Stimulated activated naive B cell treated with anti-CD40 and anti-IgM and Interleukin-4, amounts not matched to agents 10 μg/mL and 1 μg/mL and 100 μg/mL, for 72 hours (primary cell): Measurements from ENCODE around the gene FXN.

Source experiments
- ATAC-seq, 2 donors: fragments of 150-1000 bp; cut with Tn5 transposase; replicated peaks; 2 replicates each; pipeline ENCODE4 v1.10.0; 2021; ENCODE audit warnings: moderate library complexity in 1 of 2
- DNase-seq: peaks from one replicate; pipeline ENCODE4 v3.0.0; 2021
- H3K27ac Mint-ChIP-seq: one replicate; pipeline ENCODE4 v1.8.0; 2022; ENCODE audit warnings: mild to moderate bottlenecking, mixed read lengths
- H3K27me3 Mint-ChIP-seq, 2 donors: one replicate each; pipeline ENCODE4 v1.8.0; 2022; ENCODE audit warnings: mixed read lengths in 2 of 2
- H3K36me3 Mint-ChIP-seq, 2 donors: one replicate each; pipeline ENCODE4 v1.8.0; 2022; ENCODE audit warnings: mixed read lengths in 2 of 2, mild to moderate bottlenecking in 1 of 2
- H3K4me1 Mint-ChIP-seq, 2 donors: one replicate each; pipeline ENCODE4 v1.8.0; 2022; ENCODE audit warnings: mixed read lengths in 2 of 2, mild to moderate bottlenecking in 1 of 2
- H3K4me3 Mint-ChIP-seq, 2 donors: one replicate each; pipeline ENCODE4 v1.8.0; 2022; ENCODE audit warnings: mild to moderate bottlenecking in 2 of 2, mixed read lengths in 2 of 2, moderate library complexity in 1 of 2
- H3K9me3 Mint-ChIP-seq, 2 donors: one replicate each; pipeline ENCODE4 v1.8.0; 2022; ENCODE audit warnings: mixed read lengths in 2 of 2, mild to moderate bottlenecking in 1 of 2

The FXN gene

DNA sequence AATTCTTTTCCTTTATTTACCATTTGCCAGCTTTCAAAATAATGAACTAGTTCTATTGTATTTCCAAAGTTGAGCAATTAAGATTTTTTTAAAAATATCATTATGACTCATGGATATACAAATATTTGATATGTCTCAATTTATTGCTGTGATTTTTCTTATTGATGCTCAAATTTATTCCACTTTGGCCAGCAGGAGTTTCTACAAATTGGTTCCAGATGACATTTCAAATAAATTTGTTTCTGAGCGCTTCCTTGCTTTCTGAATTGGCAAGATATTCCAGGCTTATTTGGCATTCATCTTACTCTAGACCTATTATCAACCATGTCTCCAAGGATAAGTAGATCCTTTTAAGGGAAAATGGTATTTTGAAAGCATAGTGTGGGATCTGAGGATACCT, 80.1 kb downstream of the FXN start:
- Mint-ChIP-seq H3K4me3 (no peak overlapping the region), H3K27ac (no peak overlapping the region), H3K4me1 (peaks cover 2 to 4% of the 10 kb centered on the region in 2 donors), H3K27me3 (no peaks in the 10 kb centered on the region), H3K36me3 (peaks cover 0 to 4% of the 10 kb centered on the region in 2 donors), H3K9me3 (no peaks in the 10 kb centered on the region)
- no peak for ATAC-seq
- no peak for DNase-seq

- ATAC-seq = no peak
- Mint-ChIP-seq H3K9me3 (no peaks in the 10 kb centered on the region), H3K4me3 (no peak overlapping the region), H3K4me1 (peaks cover 4 to 15% of the 10 kb centered on the region in 2 donors), H3K27ac (no peak overlapping the region), H3K27me3 (no peaks in the 10 kb centered on the region), H3K36me3 (no peaks in the 10 kb centered on the region)
- DNase-seq = no peak
Measured at GRCh38 chr9:69118656-69119055, 83.1 kb downstream of the FXN start.

- no peak overlapping the region for H3K27ac Mint-ChIP-seq
- H3K36me3 Mint-ChIP-seq = no peaks in the 10 kb centered on the region
- H3K9me3 Mint-ChIP-seq = no peaks in the 10 kb centered on the region
- no peaks in the 10 kb centered on the region for H3K27me3 Mint-ChIP-seq
- ATAC-seq = no peak
- peaks cover 4 to 15% of the 10 kb centered on the region in 2 donors for H3K4me1 Mint-ChIP-seq
- H3K4me3 Mint-ChIP-seq = peak overlapping the region; percentile 82 to 96
- DNase-seq = no peak
Measured at GRCh38 chr9:69120380-69121154, 85.0 kb downstream of the FXN start.

- H3K27ac Mint-ChIP-seq = peak overlapping the region; percentile 82
- peak; percentile 78 to 79 for ATAC-seq
Measured at GRCh38 chr9:69121155-69122081, 85.9 kb downstream of the FXN start.

GRCh38 chr9:69122082-69122548, 86.6 kb downstream of the FXN start:
- ATAC-seq = peak; percentile 83 to 84
- Mint-ChIP-seq H3K36me3 (no peaks in the 10 kb centered on the region), H3K27ac (peak overlapping the region; percentile 82), H3K4me3 (peak overlapping the region; percentile 87 to 96), H3K27me3 (no peaks in the 10 kb centered on the region), H3K4me1 (peaks cover 4 to 15% of the 10 kb centered on the region in 2 donors), H3K9me3 (no peaks in the 10 kb centered on the region)
- DNase-seq = no peak

More at GRCh38 chr9:69121155-69122081, 85.9 kb downstream of the FXN start:
- Mint-ChIP-seq H3K27me3 (no peaks in the 10 kb centered on the region), H3K36me3 (no peaks in the 10 kb centered on the region), H3K4me3 (peak overlapping the region; percentile 87 to 96), H3K9me3 (no peaks in the 10 kb centered on the region), H3K4me1 (peaks cover 4 to 15% of the 10 kb centered on the region in 2 donors)
- peak; percentile 28 for DNase-seq

DNA sequence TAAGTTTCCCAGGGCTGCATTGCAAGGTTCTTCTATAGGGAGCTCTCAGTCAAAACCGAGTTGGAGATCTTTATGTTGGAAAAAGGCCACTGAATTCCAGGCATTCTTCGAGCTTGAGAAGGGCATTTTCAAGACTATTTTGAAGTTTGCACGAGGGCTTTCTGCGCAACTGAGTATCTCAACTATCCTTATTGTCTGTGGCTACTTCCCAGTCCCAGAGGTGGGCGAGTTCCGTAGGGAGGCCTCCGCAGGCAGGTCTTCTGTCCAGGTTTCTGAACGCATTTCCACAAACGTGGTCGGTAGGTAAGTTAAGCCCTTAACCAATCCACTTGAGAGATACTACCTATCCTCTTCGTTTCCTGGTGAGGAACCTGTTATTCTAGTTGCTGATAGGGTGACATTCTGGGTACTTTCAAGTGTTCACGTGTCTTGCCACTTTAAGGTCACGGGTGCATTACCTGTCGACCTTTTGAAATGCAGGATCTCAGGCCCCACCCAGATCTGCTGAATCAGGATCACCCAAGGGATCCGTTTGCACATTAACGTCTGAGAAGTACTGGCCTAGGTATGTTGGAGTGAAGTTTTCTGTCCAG, 87.1 kb downstream of the FXN start:
- peak overlapping the region; percentile 87 to 96 for H3K4me3 Mint-ChIP-seq
- DNase-seq = no peak
- no peak for ATAC-seq
- no peaks in the 10 kb centered on the region for H3K9me3 Mint-ChIP-seq
- no peaks in the 10 kb centered on the region for H3K36me3 Mint-ChIP-seq
- H3K27me3 Mint-ChIP-seq = no peaks in the 10 kb centered on the region
- peaks cover 4 to 15% of the 10 kb centered on the region in 2 donors for H3K4me1 Mint-ChIP-seq
- H3K27ac Mint-ChIP-seq = no peak overlapping the region

DNA sequence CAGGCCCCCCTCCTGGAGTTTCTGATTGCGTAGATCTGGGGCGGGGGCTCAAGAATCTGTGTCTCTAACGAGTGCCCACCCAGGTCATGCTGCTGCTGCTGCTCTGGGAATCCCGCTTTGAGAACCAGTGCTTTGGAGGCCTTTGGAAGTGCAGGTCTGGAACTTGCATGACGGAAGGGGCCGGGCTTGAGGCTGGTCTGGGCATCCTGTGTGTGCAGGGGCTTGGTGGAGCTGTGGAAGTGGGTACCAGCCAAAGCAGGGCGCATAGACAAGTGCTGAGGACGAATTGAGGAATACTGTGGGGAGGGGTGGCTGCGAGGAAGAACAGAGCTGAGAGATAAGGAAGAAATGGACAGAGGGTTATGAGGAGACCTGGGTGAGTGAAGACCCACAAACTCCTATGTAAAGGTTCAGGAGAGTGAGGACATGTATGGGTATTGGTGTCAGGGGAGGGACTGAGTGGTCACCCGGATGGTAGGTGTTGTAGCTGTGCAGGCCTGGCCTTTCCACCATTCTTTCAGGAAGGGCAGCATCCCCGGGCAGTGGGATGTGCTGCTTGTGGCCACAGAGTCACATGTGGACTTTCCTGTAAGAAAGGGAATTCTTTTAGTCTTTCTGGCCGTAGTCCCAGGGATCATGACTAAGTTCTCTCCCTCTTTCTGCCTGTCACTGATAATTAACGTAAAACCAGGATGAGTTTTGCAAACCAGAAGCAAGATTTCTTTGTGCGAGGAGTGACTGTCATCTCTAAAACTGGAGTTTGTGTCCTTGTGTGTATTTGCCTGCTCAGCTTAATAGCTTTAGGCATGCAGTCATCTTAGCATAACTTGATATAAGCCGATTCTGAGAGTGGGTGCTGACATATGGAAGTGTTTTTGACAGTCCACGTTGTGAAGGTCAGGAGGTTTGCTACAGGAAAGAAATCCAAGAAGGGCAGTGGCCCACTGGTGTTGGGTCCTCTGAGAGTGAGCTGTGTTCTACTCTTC, 95.2 kb downstream of the FXN start:
- no peak for DNase-seq
- H3K4me3 Mint-ChIP-seq = no peak overlapping the region
- ATAC-seq = no peak

GRCh38 chr9:69131682-69132081, 96.1 kb downstream of the FXN start:
- Mint-ChIP-seq H3K27ac (no peak overlapping the region), H3K36me3 (no peaks in the 10 kb centered on the region), H3K27me3 (no peaks in the 10 kb centered on the region), H3K4me1 (no peaks in the 10 kb centered on the region), H3K9me3 (no peaks in the 10 kb centered on the region), H3K4me3 (no peak overlapping the region)
- no peak for ATAC-seq
- no peak for DNase-seq

More for the DNA sequence above, 95.2 kb downstream of the FXN start:
- Mint-ChIP-seq H3K4me1 (no peaks in the 10 kb centered on the region), H3K27me3 (no peaks in the 10 kb centered on the region), H3K36me3 (no peaks in the 10 kb centered on the region), H3K9me3 (no peaks in the 10 kb centered on the region), H3K27ac (no peak overlapping the region)

DNA sequence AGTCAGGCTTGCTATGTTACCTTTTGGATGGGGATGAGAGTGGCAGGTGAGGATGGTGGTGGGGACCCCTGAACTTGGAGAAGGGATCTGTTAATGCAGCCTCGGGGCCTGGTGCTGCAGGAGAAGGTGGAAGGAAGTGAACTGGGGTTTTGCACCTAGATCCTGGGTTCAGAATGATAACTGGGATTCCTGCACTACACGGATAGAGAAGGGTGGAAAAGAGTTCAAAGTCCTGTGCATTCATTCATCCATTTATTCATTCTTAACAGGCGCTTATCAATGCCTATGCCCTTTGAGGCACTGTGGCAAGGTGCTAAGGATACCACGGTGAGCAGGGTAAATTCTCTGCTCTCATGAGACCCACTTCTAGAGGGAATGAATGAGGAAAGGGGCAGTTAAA, 96.8 kb downstream of the FXN start:
- Mint-ChIP-seq H3K27ac (no peak overlapping the region), H3K4me3 (no peak overlapping the region), H3K9me3 (no peaks in the 10 kb centered on the region), H3K27me3 (no peaks in the 10 kb centered on the region), H3K4me1 (no peaks in the 10 kb centered on the region), H3K36me3 (no peaks in the 10 kb centered on the region)
- DNase-seq = no peak
- ATAC-seq = no peak

DNA sequence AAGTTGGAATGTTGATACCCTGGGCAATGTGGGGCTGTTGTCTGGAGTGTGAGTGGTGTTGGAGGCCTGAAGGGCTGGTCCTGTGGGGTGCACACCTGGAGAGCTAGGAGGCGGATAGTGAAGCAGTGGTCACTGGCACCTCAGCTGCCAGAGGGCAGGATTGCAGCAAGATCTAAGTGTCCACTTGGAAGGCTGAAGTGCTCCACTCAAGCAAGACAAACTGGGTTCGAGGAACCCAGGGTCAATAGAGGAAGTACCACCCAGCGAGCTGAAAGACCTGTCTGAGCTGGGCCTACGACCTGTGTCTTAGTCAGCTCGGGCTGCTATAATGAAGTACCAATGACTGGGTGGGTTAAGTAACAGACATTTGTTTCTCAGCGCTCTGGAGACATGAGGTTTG, 98.9 kb downstream of the FXN start:
- H3K9me3 Mint-ChIP-seq = no peaks in the 10 kb centered on the region

GRCh38 chr9:69136185-69136584, 100.6 kb downstream of the FXN start:
- Mint-ChIP-seq H3K27me3 (no peaks in the 10 kb centered on the region), H3K9me3 (no peaks in the 10 kb centered on the region), H3K4me1 (no peaks in the 10 kb centered on the region), H3K4me3 (no peak overlapping the region), H3K27ac (no peak overlapping the region), H3K36me3 (no peaks in the 10 kb centered on the region)
- no peak for ATAC-seq
- no peak for DNase-seq

More for the DNA sequence above, 98.9 kb downstream of the FXN start:
- Mint-ChIP-seq H3K27me3 (no peaks in the 10 kb centered on the region), H3K36me3 (no peaks in the 10 kb centered on the region), H3K27ac (no peak overlapping the region), H3K4me1 (no peaks in the 10 kb centered on the region), H3K4me3 (no peak overlapping the region)
- ATAC-seq (no peak), DNase-seq (no peak)

- Mint-ChIP-seq H3K27ac (no peak overlapping the region), H3K4me1 (peaks cover 0 to 1% of the 10 kb centered on the region in 2 donors), H3K27me3 (no peaks in the 10 kb centered on the region), H3K4me3 (no peak overlapping the region), H3K36me3 (no peaks in the 10 kb centered on the region), H3K9me3 (no peaks in the 10 kb centered on the region)
- no peak for DNase-seq
- ATAC-seq = no peak
Measured at GRCh38 chr9:69136779-69137178, 101.2 kb downstream of the FXN start.

DNA sequence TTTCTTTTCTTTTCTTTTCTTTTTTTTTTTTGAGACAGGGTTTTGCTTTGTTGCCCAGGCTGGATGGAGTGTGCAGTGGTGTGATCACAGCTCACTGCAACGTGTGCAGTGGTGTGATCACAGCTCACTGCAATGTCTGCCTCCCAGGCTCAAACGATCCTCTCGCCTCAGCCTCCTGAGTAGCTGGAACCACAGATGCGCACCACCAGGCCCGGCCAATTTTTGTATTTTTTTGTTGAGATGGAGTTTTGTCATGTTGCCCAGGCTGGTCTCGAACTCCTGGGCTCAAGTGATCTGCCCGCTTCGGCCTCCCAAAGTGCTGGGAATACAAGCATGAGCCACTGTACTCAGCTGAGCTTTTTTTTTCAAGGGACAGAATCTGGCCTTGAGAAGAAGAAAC, 101.8 kb downstream of the FXN start:
- peaks cover 4 to 6% of the 10 kb centered on the region in 2 donors for H3K4me1 Mint-ChIP-seq

More for the DNA sequence above, 101.8 kb downstream of the FXN start:
- DNase-seq = no peak
- H3K4me3 Mint-ChIP-seq = no peak overlapping the region
- no peaks in the 10 kb centered on the region for H3K9me3 Mint-ChIP-seq
- H3K27me3 Mint-ChIP-seq = no peaks in the 10 kb centered on the region
- no peaks in the 10 kb centered on the region for H3K36me3 Mint-ChIP-seq
- no peak for ATAC-seq
- no peak overlapping the region for H3K27ac Mint-ChIP-seq
